GM12878 (cell line): ENCODE results near the gene ACCSL. TPM values are rescaled to one million over a fixed set of nuclear protein-coding genes. Genes with fewer than 3 reads are reported as not detected.

Source experiments
- ATAC-seq: fragments of 200-7000 bp; cut with Tn5 transposase; 3 replicates; pipeline ENCODE4 v1.9.1; 2020; ENCODE audit warnings: mild to moderate bottlenecking, moderate library complexity
- BruUV-seq: library from RNA; stranded (reverse); fragments of 400-500 nt; replicated peaks from 2 replicates; lab custom pipeline; 2021; lab: Mats Ljungman, UMichigan
- CTCF ChIA-PET: fragments of 300-600 bp; sonication (Branson Sonifier 250); formaldehyde crosslinking; extraction: SDS; loops from one replicate; lab custom pipeline; 2021; ENCODE audit warnings: inconsistent platforms; lab: Yijun Ruan, JAX
- POLR2A ChIA-PET: fragments of 350-600 bp; formaldehyde crosslinking; extraction: SDS; loops from one replicate; lab custom pipeline; 2021; ENCODE audit warnings: inconsistent platforms; lab: Charles Lee
- RAD21 ChIA-PET: fragments of 300-600 bp; sonication (Branson Sonifier 250); formaldehyde crosslinking; loops from one replicate; lab custom pipeline; 2023; ENCODE audit warnings: antibody characterized with exemption; ENCODE audit not compliant: unreplicated experiment; lab: Charles Lee
- SMC1A ChIA-PET: fragments of 300-600 bp; sonication (Branson Sonifier 250); formaldehyde crosslinking; loops from one replicate; lab custom pipeline; 2023; ENCODE audit not compliant: unreplicated experiment, uncharacterized antibody; lab: Charles Lee
- DNase-seq: peaks from one replicate; pipeline ENCODE4 v3.0.0-alpha.2; 2011; ENCODE audit warnings: low read depth, low spot score
- FAIRE-seq: peaks from 3 replicates; lab custom pipeline; 2011; peaks lifted over from hg19 to GRCh38; lab: Jason Lieb, UNC
- H2AFZ ChIP-seq: 2 replicates; pipeline ENCODE4 v1.6.0; 2011; ENCODE audit warnings: low read depth, low read length, control low read depth; ENCODE audit not compliant: control insufficient read depth
- H3K27ac ChIP-seq: 2 replicates; pipeline ENCODE4 v1.5.1; 2011; ENCODE audit warnings: control low read depth; ENCODE audit not compliant: control insufficient read depth, insufficient read depth
- H3K27me3 ChIP-seq, 2 experiments: replicated peaks in 1 of 2; 2 replicates each; pipeline versions ENCODE4 v1.6.0 to v1.6.1; 2011; ENCODE audit warnings: low read length in 1 of 2; ENCODE audit not compliant: control insufficient read depth in 2 of 2, insufficient read depth in 2 of 2
- H3K36me3 ChIP-seq, 2 experiments: 2 replicates each; pipeline ENCODE4 v1.5.1; 2011; ENCODE audit warnings: low read length in 1 of 2; ENCODE audit not compliant: control insufficient read depth in 2 of 2, insufficient read depth in 2 of 2
- H3K4me1 ChIP-seq: 2 replicates; pipeline ENCODE4 v1.6.1; 2011; ENCODE audit warnings: mild to moderate bottlenecking, low read length, moderate library complexity, mixed read lengths; ENCODE audit not compliant: control insufficient read depth, insufficient read depth
- H3K4me2 ChIP-seq: 2 replicates; pipeline ENCODE4 v1.6.0; 2011; ENCODE audit warnings: control low read depth; ENCODE audit not compliant: control insufficient read depth, insufficient read depth
- H3K4me3 ChIP-seq: fragments of 200-600 bp; sonication (generic); 2 replicates; pipeline ENCODE4 v1.5.1; 2016
- H3K79me2 ChIP-seq: 2 replicates; pipeline ENCODE4 v1.6.0; 2011; ENCODE audit warnings: low read length; ENCODE audit not compliant: control insufficient read depth, insufficient read depth
- H3K9ac ChIP-seq: 2 replicates; pipeline ENCODE4 v1.8.0; 2011; ENCODE audit warnings: low read length, control low read depth, mixed read lengths; ENCODE audit not compliant: control insufficient read depth, insufficient read depth
- H3K9me3 ChIP-seq: replicated peaks from 3 replicates; pipeline ENCODE4 v1.5.1; 2011; ENCODE audit warnings: mild to moderate bottlenecking, low read length; ENCODE audit not compliant: control insufficient read depth, insufficient read depth
- H4K20me1 ChIP-seq: 2 replicates; pipeline ENCODE4 v1.6.0; 2011; ENCODE audit not compliant: control insufficient read depth, insufficient read depth
- BACH1 ChIP-seq: fragments of 450-650 bp; IDR thresholded peaks from 2 replicates; pipeline ENCODE4 v1.6.1; 2017; ENCODE audit warnings: mild to moderate bottlenecking, borderline replicate concordance
- CHD2 ChIP-seq: IDR thresholded peaks from 2 replicates; pipeline ENCODE4 v1.6.1; 2011; ENCODE audit warnings: low read depth, low read length, improper control_type of control experiment, borderline replicate concordance
- FOXK2 ChIP-seq: fragments of 450-650 bp; IDR thresholded peaks from 2 replicates; pipeline ENCODE4 v1.6.1; 2017; ENCODE audit warnings: mild to moderate bottlenecking, moderate library complexity
- HDAC2 ChIP-seq: fragments of 200-600 bp; sonication (generic); IDR thresholded peaks from 2 replicates; pipeline ENCODE4 v1.6.1; 2017
- MXI1 ChIP-seq: fragments of 150-350 bp; IDR thresholded peaks from 2 replicates; pipeline ENCODE4 v1.6.1; 2011; ENCODE audit warnings: low read depth, mild to moderate bottlenecking, inconsistent platforms, low read length, improper control_type of control experiment
- MYC ChIP-seq: IDR thresholded peaks from 2 replicates; pipeline ENCODE4 v1.6.1; 2011; ENCODE audit warnings: mild to moderate bottlenecking, low read length, moderate library complexity, inconsistent platforms; ENCODE audit not compliant: insufficient read depth, insufficient replicate concordance, insufficient read length, severe bottlenecking
- SMAD1 ChIP-seq: fragments of 450-650 bp; IDR thresholded peaks from 2 replicates; pipeline ENCODE4 v1.6.1; 2018; ENCODE audit warnings: mild to moderate bottlenecking, low read depth; ENCODE audit not compliant: partially characterized antibody
- WGBS: methylation state at CpG from one replicate; pipeline ENCODE4 v1.1.6; 2016; ENCODE audit warnings: low lambda C conversion rate; ENCODE audit not compliant: insufficient replicate concordance, insufficient coverage; ENCODE audit errors: missing lambda C conversion rate; 5-methylcytosine and 5-hydroxymethylcytosine counted together
- in situ Hi-C: fragments of 300-500 bp; cut with MboI; formaldehyde crosslinking; loops from 9 replicates; pipeline ENCODE4 v1.14.3; 2018; ENCODE audit warnings: mixed read lengths
- intact Hi-C: fragments of 100-400 bp; cut with micrococcal nuclease; formaldehyde crosslinking; loops from one replicate; pipeline ENCODE4 v1.14.2; 2022; ENCODE audit not compliant: unreplicated experiment
- polyA plus RNA-seq, 11 experiments: library from polyadenylated mRNA; depleted of rRNA in 4 of 11; unstranded in 6 of 11; stranded (reverse) in 5 of 11; fragments of >200 nt; fragmentation: Nextera tagmentation in 4 of 11; fragmentation: Illumina TruSeq in 1 of 11; extraction: Ambion mirVana in 4 of 11; extraction: Trizol in 1 of 11; gene quantifications; 1 replicate in 1 of 11; 2 replicates in 10 of 11; pipeline versions ENCODE4 v1.2.1 to v1.2.3, GENCODE V29; 2011 to 2016; ENCODE audit warnings: inconsistent platforms in 2 of 11, missing spikeins in 2 of 11, low read depth in 1 of 11
- total RNA-seq, 4 experiments: library from RNA; depleted of rRNA in 3 of 4; stranded (reverse); fragments of >200 nt in 3 of 4; fragmentation: Illumina TruSeq in 1 of 4; extraction: Trizol in 1 of 4; gene quantifications; 2 replicates each; pipeline versions ENCODE4 v1.2.1 to v1.2.3, GENCODE V29; 2013 to 2021
- TF ChIP-seq, protein P1 (sequence below): fragments of 450-650 bp; IDR thresholded peaks from 2 replicates; pipeline ENCODE4 v1.6.1; 2016; ENCODE audit warnings: mild to moderate bottlenecking, moderate library complexity, borderline replicate concordance
- TF ChIP-seq, protein P2 (sequence below): fragments of 450-650 bp; formaldehyde crosslinking; IDR thresholded peaks from 2 replicates; pipeline ENCODE4 v1.5.0; 2022; ENCODE audit warnings: mild to moderate bottlenecking, missing genetic modification characterization
- TF ChIP-seq, protein P3 (sequence below): IDR thresholded peaks from 2 replicates; pipeline ENCODE4 v1.6.1; 2011; ENCODE audit warnings: low read depth, mild to moderate bottlenecking, low read length, moderate library complexity, borderline replicate concordance; ENCODE audit errors: extremely low read depth

ACCSL gene
- total and polyA plus RNA-seq, 10 of the 15 experiments (the other 5 are each of a cell fraction or from before 2014, with no cell fraction given), result 0.15 TPM; not detected in 9

DNA sequence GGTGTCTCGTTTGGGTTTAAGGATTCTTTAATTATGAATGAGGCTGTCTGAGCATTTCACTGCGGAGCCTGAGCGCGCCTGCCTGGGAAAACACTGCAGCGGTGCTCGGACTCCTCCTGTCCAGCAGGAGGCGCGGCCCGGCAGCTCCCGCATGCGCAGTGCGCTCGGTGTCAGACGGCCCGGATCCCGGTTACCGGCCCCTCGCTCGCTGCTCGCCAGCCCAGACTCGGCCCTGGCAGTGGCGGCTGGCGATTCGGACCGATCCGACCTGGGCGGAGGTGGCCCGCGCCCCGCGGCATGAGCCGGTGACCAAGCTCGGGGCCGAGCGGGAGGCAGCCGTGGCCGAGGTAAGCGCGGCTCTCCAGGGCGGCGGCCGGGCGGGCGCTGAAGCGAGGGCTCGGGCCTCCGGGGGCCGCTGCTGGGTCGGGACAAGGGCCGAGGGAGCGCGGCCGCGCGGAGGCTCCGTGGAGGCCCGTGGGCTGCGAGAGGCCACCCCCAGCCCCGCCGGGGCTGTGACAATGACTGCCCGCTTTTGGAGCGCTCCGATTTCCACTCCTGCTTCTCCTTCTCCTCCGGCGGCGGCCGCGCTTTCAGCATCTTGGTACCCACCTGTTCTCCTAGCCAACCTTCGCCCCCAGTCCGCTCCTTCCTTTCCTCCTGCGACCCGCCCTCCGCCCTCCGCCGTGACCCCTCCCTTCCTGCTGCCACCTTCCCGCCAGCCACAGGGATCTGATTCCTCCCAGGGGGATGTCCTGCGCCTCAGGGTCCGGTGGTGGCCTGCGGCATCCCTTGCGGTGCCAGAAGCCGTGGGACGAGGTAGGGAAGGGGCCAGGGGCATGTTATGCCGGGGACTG, 48.0 kb downstream of the ACCSL start, which contains the start of gene EXT2 (continued):
- no peak for TF ChIP-seq MXI1
- TF ChIP-seq, all 136 proteins: peak for 24

GRCh38 chr11:44096360-44097185, 48.8 kb downstream of the ACCSL start:
- Histone ChIP-seq H3K79me2 (no peaks in the 10 kb centered on the region; the same call in none of the 2 replicates), H3K4me3 (peak overlapping the region; percentile 85), H3K4me2 (peak overlapping the region; percentile 90), H3K27ac (no peak overlapping the region), H3K9me3 (no peaks in the 10 kb centered on the region), H2AFZ (peak overlapping the region; percentile 78), H4K20me1 (no peaks in the 10 kb centered on the region), H3K4me1 (no peaks in the 10 kb centered on the region; the same call in 1 of the 2 replicates), H3K27me3 (no peaks in the 10 kb centered on the region; a peak in 1 of 4 replicates), H3K9ac (peak overlapping the region; percentile 65), H3K36me3 (no peaks in the 10 kb centered on the region)
- SMC1A ChIA-PET, result interaction anchor here (0.7 kb wide), 1 partner anchor 9 kb away, joined by 3 read pairs; no protein-coding TSS in a partner anchor
- in situ Hi-C loops (no loop called here), intact Hi-C loops (loop anchor here (10.0 kb wide), 1 partner anchor 528 kb away; no protein-coding TSS in a partner anchor)
- no TSS peak for BruUV-seq
- peak; percentile 37 for ATAC-seq
- CTCF ChIA-PET, result interaction anchor here (1.4 kb wide), 1 partner anchor 30 kb away, joined by 3 read pairs; the partner anchor contains the start of gene ACCS
- DNase-seq, result no peak
- no peak for FAIRE-seq
- 50% methylated on average over 13 of the region's 18 CpGs for WGBS
- RAD21 ChIA-PET, result interaction anchor here (1.6 kb wide), 1 partner anchor 24 kb away, joined by 3 read pairs; no protein-coding TSS in a partner anchor
- POLR2A ChIA-PET, result no interaction called here
- no peak for TF ChIP-seq FOXK2
- TF ChIP-seq, protein P1, sequence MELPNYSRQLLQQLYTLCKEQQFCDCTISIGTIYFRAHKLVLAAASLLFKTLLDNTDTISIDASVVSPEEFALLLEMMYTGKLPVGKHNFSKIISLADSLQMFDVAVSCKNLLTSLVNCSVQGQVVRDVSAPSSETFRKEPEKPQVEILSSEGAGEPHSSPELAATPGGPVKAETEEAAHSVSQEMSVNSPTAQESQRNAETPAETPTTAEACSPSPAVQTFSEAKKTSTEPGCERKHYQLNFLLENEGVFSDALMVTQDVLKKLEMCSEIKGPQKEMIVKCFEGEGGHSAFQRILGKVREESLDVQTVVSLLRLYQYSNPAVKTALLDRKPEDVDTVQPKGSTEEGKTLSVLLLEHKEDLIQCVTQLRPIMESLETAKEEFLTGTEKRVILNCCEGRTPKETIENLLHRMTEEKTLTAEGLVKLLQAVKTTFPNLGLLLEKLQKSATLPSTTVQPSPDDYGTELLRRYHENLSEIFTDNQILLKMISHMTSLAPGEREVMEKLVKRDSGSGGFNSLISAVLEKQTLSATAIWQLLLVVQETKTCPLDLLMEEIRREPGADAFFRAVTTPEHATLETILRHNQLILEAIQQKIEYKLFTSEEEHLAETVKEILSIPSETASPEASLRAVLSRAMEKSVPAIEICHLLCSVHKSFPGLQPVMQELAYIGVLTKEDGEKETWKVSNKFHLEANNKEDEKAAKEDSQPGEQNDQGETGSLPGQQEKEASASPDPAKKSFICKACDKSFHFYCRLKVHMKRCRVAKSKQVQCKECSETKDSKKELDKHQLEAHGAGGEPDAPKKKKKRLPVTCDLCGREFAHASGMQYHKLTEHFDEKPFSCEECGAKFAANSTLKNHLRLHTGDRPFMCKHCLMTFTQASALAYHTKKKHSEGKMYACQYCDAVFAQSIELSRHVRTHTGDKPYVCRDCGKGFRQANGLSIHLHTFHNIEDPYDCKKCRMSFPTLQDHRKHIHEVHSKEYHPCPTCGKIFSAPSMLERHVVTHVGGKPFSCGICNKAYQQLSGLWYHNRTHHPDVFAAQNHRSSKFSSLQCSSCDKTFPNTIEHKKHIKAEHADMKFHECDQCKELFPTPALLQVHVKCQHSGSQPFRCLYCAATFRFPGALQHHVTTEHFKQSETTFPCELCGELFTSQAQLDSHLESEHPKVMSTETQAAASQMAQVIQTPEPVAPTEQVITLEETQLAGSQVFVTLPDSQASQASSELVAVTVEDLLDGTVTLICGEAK, result no peak
- TF ChIP-seq, protein P2, sequence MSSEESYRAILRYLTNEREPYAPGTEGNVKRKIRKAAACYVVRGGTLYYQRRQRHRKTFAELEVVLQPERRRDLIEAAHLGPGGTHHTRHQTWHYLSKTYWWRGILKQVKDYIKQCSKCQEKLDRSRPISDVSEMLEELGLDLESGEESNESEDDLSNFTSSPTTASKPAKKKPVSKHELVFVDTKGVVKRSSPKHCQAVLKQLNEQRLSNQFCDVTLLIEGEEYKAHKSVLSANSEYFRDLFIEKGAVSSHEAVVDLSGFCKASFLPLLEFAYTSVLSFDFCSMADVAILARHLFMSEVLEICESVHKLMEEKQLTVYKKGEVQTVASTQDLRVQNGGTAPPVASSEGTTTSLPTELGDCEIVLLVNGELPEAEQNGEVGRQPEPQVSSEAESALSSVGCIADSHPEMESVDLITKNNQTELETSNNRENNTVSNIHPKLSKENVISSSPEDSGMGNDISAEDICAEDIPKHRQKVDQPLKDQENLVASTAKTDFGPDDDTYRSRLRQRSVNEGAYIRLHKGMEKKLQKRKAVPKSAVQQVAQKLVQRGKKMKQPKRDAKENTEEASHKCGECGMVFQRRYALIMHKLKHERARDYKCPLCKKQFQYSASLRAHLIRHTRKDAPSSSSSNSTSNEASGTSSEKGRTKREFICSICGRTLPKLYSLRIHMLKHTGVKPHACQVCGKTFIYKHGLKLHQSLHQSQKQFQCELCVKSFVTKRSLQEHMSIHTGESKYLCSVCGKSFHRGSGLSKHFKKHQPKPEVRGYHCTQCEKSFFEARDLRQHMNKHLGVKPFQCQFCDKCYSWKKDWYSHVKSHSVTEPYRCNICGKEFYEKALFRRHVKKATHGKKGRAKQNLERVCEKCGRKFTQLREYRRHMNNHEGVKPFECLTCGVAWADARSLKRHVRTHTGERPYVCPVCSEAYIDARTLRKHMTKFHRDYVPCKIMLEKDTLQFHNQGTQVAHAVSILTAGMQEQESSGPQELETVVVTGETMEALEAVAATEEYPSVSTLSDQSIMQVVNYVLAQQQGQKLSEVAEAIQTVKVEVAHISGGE (CRISPR knock-in tag), result no peak
- no peak for TF ChIP-seq SMAD1
- TF ChIP-seq BACH1, result no peak
- TF ChIP-seq, protein P3, sequence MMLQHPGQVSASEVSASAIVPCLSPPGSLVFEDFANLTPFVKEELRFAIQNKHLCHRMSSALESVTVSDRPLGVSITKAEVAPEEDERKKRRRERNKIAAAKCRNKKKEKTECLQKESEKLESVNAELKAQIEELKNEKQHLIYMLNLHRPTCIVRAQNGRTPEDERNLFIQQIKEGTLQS, result no peak
- TF ChIP-seq HDAC2, result no peak
- no peak for TF ChIP-seq CHD2
- no peak for TF ChIP-seq MYC
